AG04449 (cell line): ENCODE results near the gene PTPN1.

Source experiments
- CTCF ChIA-PET: fragments of 350-600 bp; formaldehyde crosslinking; extraction: SDS; loops from one replicate; lab custom pipeline; 2021; ENCODE audit warnings: antibody characterized with exemption; lab: Yijun Ruan, JAX
- POLR2A ChIA-PET: fragments of 400-600, 350-600 bp; formaldehyde crosslinking; extraction: SDS; loops from one replicate; lab custom pipeline; 2020; ENCODE audit warnings: antibody characterized with exemption, inconsistent platforms; lab: Yijun Ruan, JAX
- DNase-seq: peaks from one replicate; pipeline ENCODE4 v3.0.0-alpha.2; 2010; ENCODE audit warnings: low read depth, low spot score
- H3K4me3 ChIP-seq: 2 replicates; pipeline ENCODE4 v1.5.1; 2011; ENCODE audit warnings: low read depth, mild to moderate bottlenecking, control low read depth, low read length
- TF ChIP-seq, protein P1 (sequence below): IDR thresholded peaks from one replicate; pipeline ENCODE4 v1.5.1; 2011; ENCODE audit warnings: mild to moderate bottlenecking, moderate library complexity, low read length, control low read depth, inconsistent platforms; ENCODE audit not compliant: insufficient read depth; ENCODE audit errors: missing control alignments

The PTPN1 gene

DNA sequence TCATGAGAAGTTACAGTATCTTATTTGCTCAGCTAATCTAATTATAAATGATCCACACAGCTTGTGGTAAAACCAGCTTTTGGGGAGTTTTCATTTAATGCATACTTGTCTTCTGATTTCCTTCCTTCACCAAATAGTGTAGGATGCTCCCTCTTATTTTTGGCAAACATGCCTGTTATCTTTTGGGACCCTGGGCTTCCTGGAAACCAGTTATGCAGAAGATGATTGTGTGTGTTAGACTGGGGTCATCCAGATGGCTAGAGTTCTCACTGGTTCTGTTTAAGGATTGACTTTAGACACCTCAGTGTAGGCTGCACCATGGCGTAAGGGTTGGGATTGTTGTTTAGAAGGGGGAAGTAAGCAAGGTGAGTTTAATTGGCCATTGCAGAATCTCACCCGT, 61.3 kb downstream of the PTPN1 start:
- TF ChIP-seq, protein P1, sequence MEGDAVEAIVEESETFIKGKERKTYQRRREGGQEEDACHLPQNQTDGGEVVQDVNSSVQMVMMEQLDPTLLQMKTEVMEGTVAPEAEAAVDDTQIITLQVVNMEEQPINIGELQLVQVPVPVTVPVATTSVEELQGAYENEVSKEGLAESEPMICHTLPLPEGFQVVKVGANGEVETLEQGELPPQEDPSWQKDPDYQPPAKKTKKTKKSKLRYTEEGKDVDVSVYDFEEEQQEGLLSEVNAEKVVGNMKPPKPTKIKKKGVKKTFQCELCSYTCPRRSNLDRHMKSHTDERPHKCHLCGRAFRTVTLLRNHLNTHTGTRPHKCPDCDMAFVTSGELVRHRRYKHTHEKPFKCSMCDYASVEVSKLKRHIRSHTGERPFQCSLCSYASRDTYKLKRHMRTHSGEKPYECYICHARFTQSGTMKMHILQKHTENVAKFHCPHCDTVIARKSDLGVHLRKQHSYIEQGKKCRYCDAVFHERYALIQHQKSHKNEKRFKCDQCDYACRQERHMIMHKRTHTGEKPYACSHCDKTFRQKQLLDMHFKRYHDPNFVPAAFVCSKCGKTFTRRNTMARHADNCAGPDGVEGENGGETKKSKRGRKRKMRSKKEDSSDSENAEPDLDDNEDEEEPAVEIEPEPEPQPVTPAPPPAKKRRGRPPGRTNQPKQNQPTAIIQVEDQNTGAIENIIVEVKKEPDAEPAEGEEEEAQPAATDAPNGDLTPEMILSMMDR = no peak
- no peak for DNase-seq
- POLR2A ChIA-PET = no interaction called here
- CTCF ChIA-PET = interaction anchor here (0.9 to 8.8 kb wide), 7 partner anchors 9 to 382 kb away, joined by 3 to 88 read pairs (median 4); no protein-coding TSS in a partner anchor
- no peak overlapping the region for H3K4me3 ChIP-seq

DNA sequence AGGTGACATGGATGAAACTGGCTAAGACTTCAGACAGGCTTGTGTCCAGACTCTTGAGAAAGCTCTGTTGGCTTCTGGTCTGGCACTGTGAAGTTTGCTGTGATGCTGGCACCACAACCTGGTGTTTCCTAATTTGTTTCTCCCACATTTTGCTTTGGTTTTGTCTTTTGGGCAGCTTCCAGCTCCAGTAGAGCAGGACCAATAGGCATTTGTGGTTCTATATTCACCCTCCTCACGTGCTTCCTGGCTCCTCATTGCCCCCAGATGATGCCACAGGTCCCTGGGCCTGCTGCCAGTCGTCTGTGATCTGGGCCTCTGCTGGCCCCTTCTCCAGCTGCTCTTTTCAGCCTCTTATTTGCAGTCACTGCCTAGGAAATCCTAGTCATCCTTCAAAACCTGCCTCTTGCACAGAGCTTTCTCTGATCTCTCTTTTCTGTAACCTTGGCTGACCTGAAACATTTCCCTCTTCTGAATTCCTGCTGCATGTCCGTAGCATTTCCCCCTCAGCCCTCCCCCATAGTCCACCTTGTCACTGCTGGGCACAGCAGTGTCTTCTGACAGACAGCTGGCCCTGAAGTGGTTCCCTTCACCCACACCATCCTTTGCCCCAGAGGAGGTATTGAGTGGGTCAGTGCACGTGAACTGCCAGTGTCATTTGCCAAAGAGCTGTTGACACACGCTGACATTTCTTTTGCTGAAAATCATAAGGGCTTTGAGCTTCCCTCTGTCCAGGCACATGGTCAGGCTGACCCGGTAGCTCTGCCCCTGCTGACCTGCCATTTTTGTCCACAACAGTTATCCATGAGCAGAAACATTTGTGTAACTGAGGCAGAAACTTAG, 63.0 kb downstream of the PTPN1 start:
- ChIA-PET CTCF (interaction anchor here (0.9 to 9.3 kb wide), 16 partner anchors 10 to 394 kb away, joined by 3 to 113 read pairs (median 6); partner anchors contain the start of gene CEBPB), POLR2A (interaction anchor here (1.0 to 1.4 kb wide), 2 partner anchors 63 to 382 kb away, joined by 5 to 6 read pairs; partner anchors contain the start of genes CEBPB and PTPN1)
- peak; percentile 44 for DNase-seq
- TF ChIP-seq, protein P1 = no peak
- no peak overlapping the region for H3K4me3 ChIP-seq

DNA sequence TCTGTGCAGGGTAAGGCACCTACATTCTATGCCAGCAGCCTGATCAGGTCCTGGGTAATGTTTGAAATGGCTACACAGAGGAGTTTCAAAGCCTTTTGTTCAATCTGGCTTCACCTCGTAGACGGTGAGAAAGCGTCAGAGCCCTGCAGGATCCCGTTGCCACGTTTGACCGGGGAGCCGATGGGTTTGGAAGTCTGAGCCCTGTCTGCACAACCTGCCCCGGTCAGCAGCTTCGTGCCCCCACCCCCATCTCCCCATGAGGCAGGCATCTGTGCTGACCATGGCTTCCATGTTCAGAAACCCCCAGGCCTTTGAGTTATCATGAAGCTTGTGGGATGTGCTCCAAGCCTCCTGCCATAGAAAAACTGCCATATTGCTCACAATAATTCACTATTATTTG, 63.9 kb downstream of the PTPN1 start:
- ChIA-PET POLR2A (interaction anchor here (1.4 kb wide), 1 partner anchor 64 kb away, joined by 5 read pairs; the partner anchor contains the start of gene PTPN1), CTCF (interaction anchor here (1.0 to 9.3 kb wide), 16 partner anchors 11 to 389 kb away, joined by 4 to 113 read pairs (median 10); partner anchors contain the start of gene CEBPB)
- TF ChIP-seq, protein P1 = no peak
- no peak for DNase-seq
- no peak overlapping the region for H3K4me3 ChIP-seq

DNA sequence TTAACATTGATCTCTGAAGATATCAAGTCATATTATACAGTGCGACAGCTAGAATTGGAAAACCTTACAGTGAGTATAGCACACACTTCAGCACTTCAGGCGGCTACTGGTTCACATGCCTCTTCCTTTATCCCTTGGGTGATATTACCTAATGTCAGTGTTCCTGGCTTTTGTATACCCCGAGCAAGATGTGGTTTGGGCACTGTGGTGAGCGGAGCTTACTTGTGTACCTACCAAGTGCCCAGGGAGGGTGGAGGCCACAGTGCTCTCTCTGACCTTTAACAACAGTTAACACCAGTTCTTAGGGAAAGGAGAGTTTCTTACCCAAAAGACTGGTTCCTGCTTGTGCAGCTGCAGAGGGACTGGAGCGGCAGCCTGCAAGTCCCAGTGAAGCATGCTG, 64.4 kb downstream of the PTPN1 start:
- POLR2A ChIA-PET = interaction anchor here (1.4 kb wide), 1 partner anchor 64 kb away, joined by 5 read pairs; the partner anchor contains the start of gene PTPN1
- TF ChIP-seq, protein P1 = no peak
- DNase-seq = no peak
- CTCF ChIA-PET = interaction anchor here (0.7 to 9.3 kb wide), 20 partner anchors 12 to 389 kb away, joined by 3 to 113 read pairs (median 10); partner anchors contain the start of gene CEBPB
- H3K4me3 ChIP-seq = no peak overlapping the region

DNA sequence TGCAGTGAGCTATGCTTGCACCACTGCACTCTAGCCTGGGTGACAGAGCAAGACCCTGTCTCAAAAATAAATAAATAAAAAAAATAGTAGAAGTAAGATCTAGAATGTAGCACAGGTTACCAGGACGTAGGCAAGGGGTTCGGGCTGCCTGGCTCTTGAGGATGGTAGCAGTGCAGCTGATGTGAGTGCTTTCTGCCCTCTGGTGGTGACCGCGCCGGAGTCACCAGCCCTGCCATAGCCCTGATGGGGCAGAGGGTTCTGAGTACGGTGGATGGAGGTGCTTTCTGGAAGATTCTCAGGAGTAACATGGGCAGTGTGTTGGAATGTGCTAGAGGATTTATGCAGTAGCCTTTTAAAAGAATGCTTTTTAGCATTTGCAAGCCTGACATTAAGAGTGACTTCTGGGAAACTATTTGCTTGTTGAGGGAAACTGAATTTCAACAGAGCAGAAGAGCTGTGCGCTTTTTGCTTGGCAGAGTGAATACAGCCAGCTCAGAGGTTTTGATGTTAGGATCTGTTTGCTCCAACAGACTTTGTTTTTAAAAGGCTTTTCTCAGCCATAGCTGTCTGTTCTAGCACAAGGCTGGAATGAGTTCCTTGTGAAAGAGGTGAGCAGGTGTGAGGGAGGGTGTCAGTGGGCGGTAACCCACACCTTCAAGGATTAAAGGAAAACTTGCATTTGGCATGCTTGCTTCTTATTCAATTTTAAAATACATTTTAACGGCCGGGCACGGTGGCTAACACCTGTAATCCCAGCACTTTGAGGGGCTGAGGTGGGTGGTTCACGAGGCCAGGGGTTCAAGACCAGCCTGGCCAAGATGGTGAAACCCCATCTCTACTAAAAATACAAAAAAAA, 65.9 kb downstream of the PTPN1 start:
- no peak overlapping the region for H3K4me3 ChIP-seq
- TF ChIP-seq, protein P1 = peak; percentile 89
- no peak for DNase-seq
- ChIA-PET POLR2A (no interaction called here), CTCF (interaction anchor here (0.6 to 9.3 kb wide), 33 partner anchors 11 to 516 kb away, joined by 3 to 113 read pairs (median 5); partner anchors contain the start of gene CEBPB)
